ENCODE data around the gene RSPH9.

- TF ChIP-seq, protein P1, sequence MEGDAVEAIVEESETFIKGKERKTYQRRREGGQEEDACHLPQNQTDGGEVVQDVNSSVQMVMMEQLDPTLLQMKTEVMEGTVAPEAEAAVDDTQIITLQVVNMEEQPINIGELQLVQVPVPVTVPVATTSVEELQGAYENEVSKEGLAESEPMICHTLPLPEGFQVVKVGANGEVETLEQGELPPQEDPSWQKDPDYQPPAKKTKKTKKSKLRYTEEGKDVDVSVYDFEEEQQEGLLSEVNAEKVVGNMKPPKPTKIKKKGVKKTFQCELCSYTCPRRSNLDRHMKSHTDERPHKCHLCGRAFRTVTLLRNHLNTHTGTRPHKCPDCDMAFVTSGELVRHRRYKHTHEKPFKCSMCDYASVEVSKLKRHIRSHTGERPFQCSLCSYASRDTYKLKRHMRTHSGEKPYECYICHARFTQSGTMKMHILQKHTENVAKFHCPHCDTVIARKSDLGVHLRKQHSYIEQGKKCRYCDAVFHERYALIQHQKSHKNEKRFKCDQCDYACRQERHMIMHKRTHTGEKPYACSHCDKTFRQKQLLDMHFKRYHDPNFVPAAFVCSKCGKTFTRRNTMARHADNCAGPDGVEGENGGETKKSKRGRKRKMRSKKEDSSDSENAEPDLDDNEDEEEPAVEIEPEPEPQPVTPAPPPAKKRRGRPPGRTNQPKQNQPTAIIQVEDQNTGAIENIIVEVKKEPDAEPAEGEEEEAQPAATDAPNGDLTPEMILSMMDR (conservative IDR thresholded peaks at IDR 0.05; ENCODE audit: low read depth in 2 of 2), result no peak
- TF ChIP-seq EZH2 (IDR thresholded peaks at IDR 0.05; ENCODE audit: low read depth, unreplicated experiment), result no peak
- no peak for TF ChIP-seq POLR2AphosphoS5 (IDR thresholded peaks at IDR 0.05; ENCODE audit: low read depth)
These were observed 35.7 kb downstream of the RSPH9 start for GRCh38 chr6:43680308-43681200.

Data from GM23338 (cell line).